ENCODE data around the gene MYBPH. TPM values are rescaled to one million over a fixed set of nuclear protein-coding genes. Genes with fewer than 3 reads are reported as not detected.
A peak's percentile ranks its signal among the peaks of the same experiment; 100 is the strongest.

Gene MYBPH
- total RNA-seq, 1 experiment from 2014 or later = not detected

DNA sequence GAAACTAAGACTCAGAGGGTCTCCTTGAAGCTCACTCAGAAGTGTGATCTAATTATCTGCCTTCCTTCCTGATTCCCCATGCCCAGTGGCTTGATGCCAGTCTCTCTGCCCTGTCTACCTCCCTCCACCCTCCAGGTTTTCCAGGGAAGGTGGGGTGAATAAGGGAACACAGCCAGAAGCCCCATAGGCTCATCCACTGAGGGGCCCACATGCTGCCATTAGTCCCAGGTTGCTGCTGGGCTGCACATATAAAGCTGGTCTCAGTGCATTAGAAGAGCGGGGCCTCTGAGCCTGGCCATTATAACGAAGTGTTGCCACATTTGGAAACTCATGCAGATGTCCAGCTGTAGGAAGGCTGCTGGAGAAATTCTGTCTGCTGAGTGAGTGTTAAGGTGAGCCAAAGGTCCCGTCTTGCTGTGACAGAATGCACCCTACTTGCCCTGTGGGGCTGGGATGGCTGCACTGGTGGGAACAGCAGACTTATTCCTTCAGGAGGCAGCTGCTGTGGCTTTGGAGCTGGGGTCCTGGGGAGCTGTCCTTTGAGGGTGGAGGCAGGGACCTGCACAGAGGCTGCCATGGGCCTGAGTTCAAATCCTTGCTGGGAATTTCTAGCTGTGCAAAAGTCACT is 45.2 kb downstream of the MYBPH start:
- Histone ChIP-seq H3T11ph (ENCODE audit: low read length) (no peak overlapping the region), H4K20me1 (ENCODE audit: control insufficient read depth, insufficient read depth, insufficient read length) (no peaks in the 10 kb centered on the region), H2BK12ac (ENCODE audit: insufficient read length, low read depth, low read length) (no peak overlapping the region), H2AFZ (ENCODE audit: low read length) (no peak overlapping the region), H3K23me2 (ENCODE audit: insufficient read length, low read depth, low read length, poor library complexity, severe bottlenecking) (peaks cover 7% of the 10 kb centered on the region), H3K56ac (ENCODE audit: insufficient read length, low read depth, low read length) (no peak overlapping the region), H2BK120ac (ENCODE audit: low read depth, low read length, poor library complexity, severe bottlenecking) (no peak overlapping the region), H3K27ac (ENCODE audit: insufficient read length, low read depth, low read length) (no peak overlapping the region), H3K4me2 (ENCODE audit: insufficient read depth, insufficient read length, low read length) (no peak overlapping the region), H2BK20ac (ENCODE audit: low read depth, low read length, poor library complexity, severe bottlenecking) (no peak overlapping the region), H3K4ac (ENCODE audit: low read depth, low read length) (no peak overlapping the region), H3K4me1 (ENCODE audit: insufficient read depth, low read length) (peaks cover 2% of the 10 kb centered on the region; the same call in 1 of the 2 replicates), H3K27me3 (ENCODE audit: insufficient read depth, low read length) (no peaks in the 10 kb centered on the region; the same call in 1 of the 2 replicates), H3K9ac (ENCODE audit: extremely low read depth, insufficient read length, low read length) (no peak overlapping the region), H3K23ac (ENCODE audit: insufficient read length, low read depth, low read length) (no peak overlapping the region), H4K5ac (ENCODE audit: insufficient read length, low read depth, low read length) (no peak overlapping the region), H2AK5ac (ENCODE audit: insufficient read length, low read length) (no peak overlapping the region), H3K14ac (ENCODE audit: insufficient read depth, low read length) (no peak overlapping the region; the same call in 1 of the 2 replicates), H2BK15ac (ENCODE audit: low read depth, low read length) (no peak overlapping the region), H4K91ac (ENCODE audit: insufficient read length, low read depth, low read length) (no peak overlapping the region), H4K8ac (replicated peaks; ENCODE audit: insufficient read length, low read depth, low read length) (no peak overlapping the region), H3K18ac (ENCODE audit: insufficient read length, low read depth, low read length) (no peak overlapping the region), H3K9me3 (ENCODE audit: control insufficient read depth, low read depth, low read length) (no peaks in the 10 kb centered on the region), H2BK5ac (ENCODE audit: insufficient read length, low read length) (no peak overlapping the region), H3K79me1 (ENCODE audit: insufficient read depth, low read depth, low read length, poor library complexity, severe bottlenecking) (no peaks in the 10 kb centered on the region), H3K79me2 (ENCODE audit: insufficient read depth, low read length) (no peaks in the 10 kb centered on the region)
- Mint-ChIP-seq H3K27ac (no peak overlapping the region), H3K9me3 (no peaks in the 10 kb centered on the region; a peak in 1 of 5 replicates), H3K4me3 (no peak overlapping the region), H3K36me3 (ENCODE audit: insufficient read depth in 1 of 3, low read depth in 3 of 3) (no peaks in the 10 kb centered on the region), H3K27me3 (ENCODE audit: low read depth) (peaks cover 46% of the 10 kb centered on the region), H3K4me1 (peaks cover 34 to 39% of the 10 kb centered on the region in 2 experiments)
- TF ChIP-seq, protein P1, sequence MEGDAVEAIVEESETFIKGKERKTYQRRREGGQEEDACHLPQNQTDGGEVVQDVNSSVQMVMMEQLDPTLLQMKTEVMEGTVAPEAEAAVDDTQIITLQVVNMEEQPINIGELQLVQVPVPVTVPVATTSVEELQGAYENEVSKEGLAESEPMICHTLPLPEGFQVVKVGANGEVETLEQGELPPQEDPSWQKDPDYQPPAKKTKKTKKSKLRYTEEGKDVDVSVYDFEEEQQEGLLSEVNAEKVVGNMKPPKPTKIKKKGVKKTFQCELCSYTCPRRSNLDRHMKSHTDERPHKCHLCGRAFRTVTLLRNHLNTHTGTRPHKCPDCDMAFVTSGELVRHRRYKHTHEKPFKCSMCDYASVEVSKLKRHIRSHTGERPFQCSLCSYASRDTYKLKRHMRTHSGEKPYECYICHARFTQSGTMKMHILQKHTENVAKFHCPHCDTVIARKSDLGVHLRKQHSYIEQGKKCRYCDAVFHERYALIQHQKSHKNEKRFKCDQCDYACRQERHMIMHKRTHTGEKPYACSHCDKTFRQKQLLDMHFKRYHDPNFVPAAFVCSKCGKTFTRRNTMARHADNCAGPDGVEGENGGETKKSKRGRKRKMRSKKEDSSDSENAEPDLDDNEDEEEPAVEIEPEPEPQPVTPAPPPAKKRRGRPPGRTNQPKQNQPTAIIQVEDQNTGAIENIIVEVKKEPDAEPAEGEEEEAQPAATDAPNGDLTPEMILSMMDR (conservative IDR thresholded peaks at IDR 0.05) = no peak
- DNase-seq = peak; percentile 15
- WGBS (ENCODE audit: extremely low coverage, insufficient read length, low lambda C conversion rate) = no CpG with 5 or more reads among the region's 3 CpGs

Data from H9 (cell line).